ENCODE results near the gene FAM184A. TPM values are rescaled to one million over a fixed set of nuclear protein-coding genes. Genes with fewer than 3 reads are reported as not detected.

The FAM184A gene
- total and polyA plus RNA-seq, 8 donors: 13.3 to 120 (median 88.2) TPM

GRCh38 chr6:118993358-118993757 is 85.1 kb downstream of the FAM184A start:
- no peak overlapping the region for H3K4me3 ChIP-seq
- ATAC-seq (no peak), DNase-seq (no peak)
- no peaks in the 10 kb centered on the region for H3K9me3 ChIP-seq
- intact Hi-C loops (cut with DNase I): no loop called here
- H3K27me3 ChIP-seq: no peaks in the 10 kb centered on the region
- no peak for TF ChIP-seq CTCF (IDR thresholded peaks at IDR 0.05)
- no peak overlapping the region for H3K27ac ChIP-seq
- H3K36me3 ChIP-seq: no peaks in the 10 kb centered on the region
- no peaks in the 10 kb centered on the region for H3K4me1 ChIP-seq

GRCh38 chr6:118992186-118992795 is 86.2 kb downstream of the FAM184A start:
- no peaks in the 10 kb centered on the region for H3K9me3 ChIP-seq
- DNase-seq (no peak), ATAC-seq (no peak)
- intact Hi-C loops (cut with DNase I): no loop called here
- no peak for TF ChIP-seq CTCF (IDR thresholded peaks at IDR 0.05)
- no peak overlapping the region for H3K27ac ChIP-seq
- H3K4me1 ChIP-seq: no peaks in the 10 kb centered on the region
- H3K36me3 ChIP-seq: no peaks in the 10 kb centered on the region
- H3K4me3 ChIP-seq: no peak overlapping the region
- H3K27me3 ChIP-seq: no peaks in the 10 kb centered on the region

GRCh38 chr6:118986312-118986711 is 92.2 kb downstream of the FAM184A start:
- Histone ChIP-seq H3K9me3 (no peaks in the 10 kb centered on the region), H3K4me1 (no peaks in the 10 kb centered on the region), H3K36me3 (no peaks in the 10 kb centered on the region), H3K27ac (no peak overlapping the region), H3K4me3 (no peak overlapping the region), H3K27me3 (no peaks in the 10 kb centered on the region)
- DNase-seq (no peak), ATAC-seq (no peak)
- no peak for TF ChIP-seq CTCF (IDR thresholded peaks at IDR 0.05)
- intact Hi-C loops (cut with DNase I): no loop called here

- no peak overlapping the region for H3K4me3 ChIP-seq
- DNase-seq (no peak), ATAC-seq (no peak)
- intact Hi-C loops (cut with DNase I): no loop called here
- H3K9me3 ChIP-seq: no peaks in the 10 kb centered on the region
- no peak for TF ChIP-seq CTCF (IDR thresholded peaks at IDR 0.05)
- H3K27ac ChIP-seq: no peak overlapping the region
- H3K27me3 ChIP-seq: no peaks in the 10 kb centered on the region
- no peaks in the 10 kb centered on the region for H3K4me1 ChIP-seq
- no peaks in the 10 kb centered on the region for H3K36me3 ChIP-seq
Observed at GRCh38 chr6:118985123-118985830, 93.2 kb downstream of the FAM184A start.

- no peaks in the 10 kb centered on the region for H3K4me1 ChIP-seq
- TF ChIP-seq CTCF (IDR thresholded peaks at IDR 0.05): no peak
- no peak overlapping the region for H3K4me3 ChIP-seq
- DNase-seq: no peak
- no peak overlapping the region for H3K27ac ChIP-seq
- intact Hi-C loops (cut with DNase I): no loop called here
- H3K9me3 ChIP-seq: no peaks in the 10 kb centered on the region
- H3K27me3 ChIP-seq: no peaks in the 10 kb centered on the region
- no peak for ATAC-seq
- H3K36me3 ChIP-seq: no peaks in the 10 kb centered on the region
Observed at GRCh38 chr6:118984342-118984741, 94.1 kb downstream of the FAM184A start.
